IPS-18a (cell line): Measurements from ENCODE around the gene SORCS2.

Experiments used
- H3K27ac ChIP-seq: one replicate; pipeline ENCODE4 v1.5.1; 2013; ENCODE audit warnings: low read length
- H3K27me3 ChIP-seq: one replicate; pipeline ENCODE4 v1.6.1; 2013; ENCODE audit warnings: mild to moderate bottlenecking, low read length; ENCODE audit not compliant: control insufficient read depth, insufficient read depth
- H3K36me3 ChIP-seq: one replicate; pipeline ENCODE4 v1.6.1; 2013; ENCODE audit warnings: low read depth, low read length; ENCODE audit not compliant: control insufficient read depth
- H3K4me1 ChIP-seq: one replicate; pipeline ENCODE4 v1.6.1; 2013; ENCODE audit warnings: low read depth, low read length; ENCODE audit not compliant: control insufficient read depth
- H3K4me3 ChIP-seq: one replicate; pipeline ENCODE4 v1.5.1; 2013; ENCODE audit warnings: low read length
- H3K9ac ChIP-seq: one replicate; pipeline ENCODE4 v1.6.1; 2013; ENCODE audit warnings: mild to moderate bottlenecking, low read length, moderate library complexity
- H3K9me3 ChIP-seq: one replicate; pipeline ENCODE4 v1.6.1; 2013; ENCODE audit warnings: low read depth, low read length; ENCODE audit not compliant: control insufficient read depth

SORCS2 gene

GRCh38 chr4:7656244-7656800, 464.0 kb downstream of the SORCS2 start:
- Histone ChIP-seq H3K4me3 (no peak overlapping the region), H3K9me3 (no peaks in the 10 kb centered on the region), H3K27me3 (no peaks in the 10 kb centered on the region), H3K36me3 (no peaks in the 10 kb centered on the region), H3K27ac (no peak overlapping the region), H3K4me1 (peaks cover 12% of the 10 kb centered on the region), H3K9ac (no peak overlapping the region)

GRCh38 chr4:7657545-7658297, 465.4 kb downstream of the SORCS2 start:
- no peak overlapping the region for H3K9ac ChIP-seq
- H3K4me1 ChIP-seq, result peaks cover 5% of the 10 kb centered on the region
- H3K9me3 ChIP-seq, result no peaks in the 10 kb centered on the region
- no peak overlapping the region for H3K4me3 ChIP-seq
- no peak overlapping the region for H3K27ac ChIP-seq
- no peaks in the 10 kb centered on the region for H3K36me3 ChIP-seq
- H3K27me3 ChIP-seq, result no peaks in the 10 kb centered on the region

DNA sequence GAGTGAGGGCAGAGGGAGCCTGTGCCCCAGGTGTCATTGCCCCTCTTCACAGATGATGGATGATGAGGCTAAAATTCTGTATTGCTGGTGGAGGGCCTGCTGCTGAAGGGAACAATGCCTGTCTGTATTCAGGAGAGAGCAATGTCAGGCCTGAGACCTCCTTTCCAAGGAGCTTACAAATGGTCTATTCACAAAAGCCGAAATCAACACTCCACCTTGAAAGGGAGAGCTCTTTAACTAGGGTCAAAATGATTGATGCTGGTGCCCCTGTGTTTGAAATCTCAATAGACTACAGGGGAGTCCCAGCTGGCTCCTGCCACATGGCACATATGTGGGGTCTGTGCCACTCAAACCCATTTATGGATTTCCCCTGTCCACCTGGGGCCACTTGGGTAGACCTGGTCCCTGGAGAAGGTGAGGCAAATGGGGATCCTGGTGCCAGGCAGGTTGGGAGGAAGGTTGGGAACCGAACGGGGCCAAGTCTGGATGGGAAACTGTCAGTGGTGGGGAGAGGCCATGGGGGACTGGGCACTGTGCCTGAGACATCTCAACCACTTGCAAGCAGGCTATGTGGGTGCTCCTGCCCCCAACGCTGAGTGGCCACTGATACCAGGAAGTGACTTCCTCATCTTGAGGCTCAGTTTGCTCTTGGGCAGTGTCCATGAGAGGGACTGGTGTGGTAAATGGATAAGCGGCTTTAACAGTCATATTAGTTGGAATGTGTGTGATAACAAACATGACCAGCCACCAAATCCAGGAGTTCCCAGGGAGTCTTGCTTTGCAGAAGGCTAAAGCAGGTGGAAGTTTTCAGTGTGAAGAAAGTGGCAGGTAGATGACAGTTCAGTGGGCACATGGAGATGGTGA, 466.2 kb downstream of the SORCS2 start:
- peaks cover 5% of the 10 kb centered on the region for H3K4me1 ChIP-seq
- H3K36me3 ChIP-seq, result no peaks in the 10 kb centered on the region
- no peak overlapping the region for H3K9ac ChIP-seq
- no peak overlapping the region for H3K4me3 ChIP-seq
- no peak overlapping the region for H3K27ac ChIP-seq
- no peaks in the 10 kb centered on the region for H3K9me3 ChIP-seq
- no peaks in the 10 kb centered on the region for H3K27me3 ChIP-seq

- no peak overlapping the region for H3K27ac ChIP-seq
- H3K9ac ChIP-seq, result no peak overlapping the region
- H3K9me3 ChIP-seq, result no peaks in the 10 kb centered on the region
- no peaks in the 10 kb centered on the region for H3K36me3 ChIP-seq
- peaks cover 5% of the 10 kb centered on the region for H3K4me1 ChIP-seq
- no peak overlapping the region for H3K4me3 ChIP-seq
- no peaks in the 10 kb centered on the region for H3K27me3 ChIP-seq
These were observed 467.3 kb downstream of the SORCS2 start for GRCh38 chr4:7659429-7660175.

DNA sequence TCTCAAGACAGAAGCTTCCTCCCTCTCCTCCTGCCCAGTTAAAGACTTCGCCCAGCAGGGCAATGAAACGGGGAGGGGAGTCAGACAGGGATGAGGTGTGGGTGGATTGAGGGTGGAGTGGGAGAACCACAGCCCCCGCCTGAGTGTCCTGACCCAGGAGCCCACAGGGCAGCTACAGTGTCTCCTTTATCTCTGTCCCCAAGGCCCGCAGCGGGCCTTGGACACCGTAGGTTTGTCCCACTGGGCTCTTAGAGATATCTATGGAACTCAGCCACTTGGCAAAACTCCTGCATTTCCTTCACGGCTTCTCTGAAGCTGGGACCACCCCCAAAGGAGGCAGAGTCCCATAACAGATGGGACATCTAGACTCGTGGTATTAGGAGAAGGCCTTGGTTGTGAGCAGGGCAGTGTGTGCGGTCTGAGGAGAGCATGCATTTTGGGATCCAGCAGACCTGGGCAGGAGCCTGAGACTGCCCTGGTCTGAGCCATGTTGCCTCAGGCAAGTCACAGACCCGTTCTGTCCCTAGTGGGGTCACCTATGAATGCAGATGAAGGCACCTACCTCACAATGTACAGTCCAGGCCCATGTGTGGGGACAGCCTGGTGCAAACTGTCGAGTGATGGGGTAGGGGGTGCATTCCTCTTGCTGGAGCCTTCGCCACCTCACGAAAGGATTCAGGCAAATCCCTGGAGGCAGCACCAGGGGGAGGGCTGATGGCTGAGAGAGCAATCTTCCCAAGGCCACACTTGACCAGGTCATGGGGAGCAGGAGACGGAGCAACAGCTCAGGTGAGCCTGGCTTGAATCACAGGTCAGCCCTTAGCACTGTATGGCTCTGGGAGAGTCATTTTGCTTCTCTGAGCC, 468.1 kb downstream of the SORCS2 start:
- H3K27ac ChIP-seq, result no peak overlapping the region
- H3K27me3 ChIP-seq, result no peaks in the 10 kb centered on the region
- H3K4me1 ChIP-seq, result peaks cover 1% of the 10 kb centered on the region
- H3K9ac ChIP-seq, result no peak overlapping the region
- no peaks in the 10 kb centered on the region for H3K36me3 ChIP-seq
- H3K9me3 ChIP-seq, result no peaks in the 10 kb centered on the region
- no peak overlapping the region for H3K4me3 ChIP-seq

- H3K9me3 ChIP-seq, result no peaks in the 10 kb centered on the region
- no peak overlapping the region for H3K27ac ChIP-seq
- H3K4me3 ChIP-seq, result no peak overlapping the region
- no peaks in the 10 kb centered on the region for H3K4me1 ChIP-seq
- no peaks in the 10 kb centered on the region for H3K27me3 ChIP-seq
- H3K9ac ChIP-seq, result no peak overlapping the region
- no peaks in the 10 kb centered on the region for H3K36me3 ChIP-seq
These were observed 468.9 kb downstream of the SORCS2 start for GRCh38 chr4:7661066-7661748.

DNA sequence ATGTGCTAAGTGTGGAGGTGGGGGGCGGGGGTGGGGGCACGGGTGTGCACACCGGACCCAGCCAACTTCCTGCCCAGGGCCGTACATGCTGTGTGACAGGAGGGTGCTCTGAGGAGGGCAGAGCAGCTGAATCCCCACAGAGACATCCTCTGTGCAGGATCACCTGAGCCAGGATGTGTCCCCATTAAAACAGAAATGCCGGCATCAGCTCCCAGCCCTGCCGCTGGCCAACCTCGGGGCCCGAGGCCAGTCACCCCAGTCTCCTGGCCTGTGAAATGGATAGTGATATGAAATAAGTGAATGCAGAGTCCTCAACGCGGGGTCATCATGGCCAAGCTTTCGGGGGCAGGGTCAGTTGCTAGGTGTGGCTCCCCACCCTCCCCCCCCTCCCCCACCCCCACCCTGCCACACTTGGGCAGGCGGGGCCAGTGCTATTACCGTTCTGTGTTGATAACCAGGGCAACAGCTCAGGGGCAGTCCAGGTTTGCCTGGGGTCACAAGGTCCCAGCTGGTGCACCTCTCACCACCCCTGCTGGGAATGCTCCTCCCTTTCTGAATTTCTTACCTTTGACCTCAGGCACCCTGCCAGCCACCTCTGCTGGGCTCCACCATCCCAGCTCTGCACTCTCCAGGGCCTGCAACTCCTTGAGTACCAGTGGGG, 469.6 kb downstream of the SORCS2 start:
- H3K9ac ChIP-seq, result no peak overlapping the region
- H3K27me3 ChIP-seq, result no peaks in the 10 kb centered on the region
- no peak overlapping the region for H3K4me3 ChIP-seq
- no peaks in the 10 kb centered on the region for H3K4me1 ChIP-seq
- no peak overlapping the region for H3K27ac ChIP-seq
- H3K36me3 ChIP-seq, result no peaks in the 10 kb centered on the region
- no peaks in the 10 kb centered on the region for H3K9me3 ChIP-seq

GRCh38 chr4:7662507-7662846, 470.1 kb downstream of the SORCS2 start:
- no peaks in the 10 kb centered on the region for H3K4me1 ChIP-seq
- H3K9ac ChIP-seq, result no peak overlapping the region
- H3K27ac ChIP-seq, result no peak overlapping the region
- H3K4me3 ChIP-seq, result no peak overlapping the region
- no peaks in the 10 kb centered on the region for H3K9me3 ChIP-seq
- no peaks in the 10 kb centered on the region for H3K36me3 ChIP-seq
- no peaks in the 10 kb centered on the region for H3K27me3 ChIP-seq

DNA sequence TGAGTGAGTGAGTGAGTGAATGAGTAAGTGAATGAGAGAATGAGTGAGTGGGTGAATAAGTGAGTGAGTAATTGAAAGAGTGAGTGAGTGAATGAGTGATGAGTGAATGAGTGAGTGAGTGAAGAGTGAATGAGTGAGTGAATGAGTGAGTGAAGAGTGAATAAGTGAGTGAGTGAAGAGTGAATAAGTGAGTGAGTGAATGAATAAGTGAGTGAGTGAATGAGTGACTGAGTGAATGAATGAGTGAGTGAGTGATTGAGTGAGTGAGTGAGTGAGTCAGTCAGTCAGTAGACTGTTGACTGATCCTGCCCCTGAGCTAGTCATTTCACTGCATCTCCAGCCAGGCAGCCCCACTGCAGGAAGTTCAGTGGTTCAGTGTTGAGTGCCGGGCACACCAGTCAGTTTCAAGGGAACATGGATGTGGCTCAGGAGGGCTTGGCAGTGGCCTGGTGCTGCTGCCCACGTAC, 470.8 kb downstream of the SORCS2 start:
- no peak overlapping the region for H3K27ac ChIP-seq
- H3K9ac ChIP-seq, result no peak overlapping the region
- no peak overlapping the region for H3K4me3 ChIP-seq
- no peaks in the 10 kb centered on the region for H3K9me3 ChIP-seq
- no peaks in the 10 kb centered on the region for H3K4me1 ChIP-seq
- H3K36me3 ChIP-seq, result no peaks in the 10 kb centered on the region
- no peaks in the 10 kb centered on the region for H3K27me3 ChIP-seq

DNA sequence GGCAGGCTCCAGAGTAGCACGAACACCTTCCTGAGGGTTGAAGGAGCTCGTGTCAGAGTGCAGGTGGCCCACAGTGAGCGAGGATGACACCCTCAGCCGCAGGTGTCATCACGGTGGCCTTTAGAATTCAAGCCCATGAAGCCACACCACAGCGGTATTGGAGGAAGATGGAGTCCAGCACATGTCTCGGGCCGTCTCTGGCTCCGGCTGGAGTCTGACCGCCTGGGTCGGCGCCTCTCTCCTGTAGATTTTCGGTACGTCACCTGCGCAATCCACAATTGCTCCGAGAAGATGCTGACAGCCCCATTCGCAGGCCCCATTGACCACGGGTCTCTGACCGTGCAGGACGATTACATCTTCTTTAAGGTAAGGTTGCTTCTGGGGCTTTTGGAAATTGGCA, 471.8 kb downstream of the SORCS2 start:
- Histone ChIP-seq H3K4me1 (no peaks in the 10 kb centered on the region), H3K27me3 (no peaks in the 10 kb centered on the region), H3K4me3 (no peak overlapping the region), H3K9me3 (no peaks in the 10 kb centered on the region), H3K9ac (no peak overlapping the region), H3K27ac (no peak overlapping the region), H3K36me3 (no peaks in the 10 kb centered on the region)
